ENCODE results near the gene PPM1E. TPM values are rescaled to one million over a fixed set of nuclear protein-coding genes. Genes with fewer than 3 reads are reported as not detected.
"Not testable (repeated sequence)": the region's sequence is repeated elsewhere in the genome, so short reads cannot be mapped to it uniquely, and the experiment has no call there.

The PPM1E gene
- total RNA-seq, 1 experiment from 2014 or later: 2.9 TPM

- DNase-seq (ENCODE audit: low read depth, low spot score): no peak
- POLR2A ChIA-PET: no interaction called here
- Histone ChIP-seq H3K9me3 (ENCODE audit: control insufficient read depth, insufficient read depth, low read depth, low read length) (no peaks in the 10 kb centered on the region), H3K4me1 (ENCODE audit: control insufficient read depth, insufficient read depth, low read length) (no peaks in the 10 kb centered on the region), H3K36me3 (ENCODE audit: control insufficient read depth, insufficient read depth, low read length) (no peaks in the 10 kb centered on the region), H3K27me3 (ENCODE audit: control insufficient read depth, insufficient read depth, low read length) (no peaks in the 10 kb centered on the region), H3K27ac (ENCODE audit: low read length) (no peak overlapping the region), H3K4me3 (ENCODE audit: low read depth in 2 of 2, low read length in 2 of 2) (no peak overlapping the region)
- BruUV-seq (replicated peaks): no TSS peak
- TF ChIP-seq CTCF (IDR thresholded peaks at IDR 0.05): no peak
- TF ChIP-seq REST (IDR thresholded peaks at IDR 0.05; ENCODE audit: insufficient read depth in 1 of 2, low read depth in 2 of 2, low read length in 1 of 2): no peak
- TF ChIP-seq TCF7L2 (IDR thresholded peaks at IDR 0.05; ENCODE audit: low read depth, low read length): no peak
- no peak for TF ChIP-seq POLR2AphosphoS5 (IDR thresholded peaks at IDR 0.05; ENCODE audit: low read depth, low read length)
- TF ChIP-seq SIN3A (IDR thresholded peaks at IDR 0.05; ENCODE audit: borderline replicate concordance, insufficient read depth, low read depth, low read length): no peak
- intact Hi-C loops (cut with micrococcal nuclease; ENCODE audit: unreplicated experiment) (no loop called here), in situ Hi-C loops (cut with HindIII; ENCODE audit: low pct_unique_long_range_greater_than_20kb, low sequenced_read_pairs) (no loop called here)
- CTCF ChIA-PET: no interaction called here
- ATAC-seq: no peak
Observed at GRCh38 chr17:58789831-58790230, 34.2 kb downstream of the PPM1E start.

GRCh38 chr17:58794508-58794907 lies 38.9 kb downstream of the PPM1E start:
- DNase-seq (ENCODE audit: low read depth, low spot score); ATAC-seq; POLR2A ChIA-PET; H3K4me1 ChIP-seq (ENCODE audit: control insufficient read depth, insufficient read depth, low read length); H3K36me3 ChIP-seq (ENCODE audit: control insufficient read depth, insufficient read depth, low read length); BruUV-seq (replicated peaks); H3K4me3 ChIP-seq (ENCODE audit: low read depth in 2 of 2, low read length in 2 of 2); intact Hi-C loops (cut with micrococcal nuclease; ENCODE audit: unreplicated experiment); H3K9me3 ChIP-seq (ENCODE audit: control insufficient read depth, insufficient read depth, low read depth, low read length); H3K27ac ChIP-seq (ENCODE audit: low read length); H3K27me3 ChIP-seq (ENCODE audit: control insufficient read depth, insufficient read depth, low read length); in situ Hi-C loops (cut with HindIII; ENCODE audit: low pct_unique_long_range_greater_than_20kb, low sequenced_read_pairs); CTCF ChIA-PET: not testable (repeated sequence)

GRCh38 chr17:58802188-58802587 lies 46.5 kb downstream of the PPM1E start:
- no peak for ATAC-seq
- H3K4me3 ChIP-seq (ENCODE audit: low read depth in 2 of 2, low read length in 2 of 2): no peak overlapping the region
- intact Hi-C loops (cut with micrococcal nuclease; ENCODE audit: unreplicated experiment): no loop called here
- ChIA-PET CTCF (no interaction called here), POLR2A (no interaction called here)
- H3K27me3 ChIP-seq (ENCODE audit: control insufficient read depth, insufficient read depth, low read length): no peaks in the 10 kb centered on the region
- H3K4me1 ChIP-seq (ENCODE audit: control insufficient read depth, insufficient read depth, low read length): no peaks in the 10 kb centered on the region
- in situ Hi-C loops (cut with HindIII; ENCODE audit: low pct_unique_long_range_greater_than_20kb, low sequenced_read_pairs): no loop called here
- H3K27ac ChIP-seq (ENCODE audit: low read length): no peak overlapping the region
- no peak for DNase-seq (ENCODE audit: low read depth, low spot score)
- TF ChIP-seq SIN3A (IDR thresholded peaks at IDR 0.05; ENCODE audit: borderline replicate concordance, insufficient read depth, low read depth, low read length) (no peak), REST (IDR thresholded peaks at IDR 0.05; ENCODE audit: insufficient read depth in 1 of 2, low read depth in 2 of 2, low read length in 1 of 2) (no peak), POLR2AphosphoS5 (IDR thresholded peaks at IDR 0.05; ENCODE audit: low read depth, low read length) (no peak), CTCF (IDR thresholded peaks at IDR 0.05) (no peak), TCF7L2 (IDR thresholded peaks at IDR 0.05; ENCODE audit: low read depth, low read length) (no peak)
- no TSS peak for BruUV-seq (replicated peaks)
- no peaks in the 10 kb centered on the region for H3K36me3 ChIP-seq (ENCODE audit: control insufficient read depth, insufficient read depth, low read length)
- H3K9me3 ChIP-seq (ENCODE audit: control insufficient read depth, insufficient read depth, low read depth, low read length): no peaks in the 10 kb centered on the region
